ENCODE data around the gene FAIM2. TPM values are rescaled to one million over a fixed set of nuclear protein-coding genes. Genes with fewer than 3 reads are reported as not detected.

The FAIM2 gene
- total and polyA plus RNA-seq, 11 donors, result 0.33 to 15.0 (median 5.0) TPM

DNA sequence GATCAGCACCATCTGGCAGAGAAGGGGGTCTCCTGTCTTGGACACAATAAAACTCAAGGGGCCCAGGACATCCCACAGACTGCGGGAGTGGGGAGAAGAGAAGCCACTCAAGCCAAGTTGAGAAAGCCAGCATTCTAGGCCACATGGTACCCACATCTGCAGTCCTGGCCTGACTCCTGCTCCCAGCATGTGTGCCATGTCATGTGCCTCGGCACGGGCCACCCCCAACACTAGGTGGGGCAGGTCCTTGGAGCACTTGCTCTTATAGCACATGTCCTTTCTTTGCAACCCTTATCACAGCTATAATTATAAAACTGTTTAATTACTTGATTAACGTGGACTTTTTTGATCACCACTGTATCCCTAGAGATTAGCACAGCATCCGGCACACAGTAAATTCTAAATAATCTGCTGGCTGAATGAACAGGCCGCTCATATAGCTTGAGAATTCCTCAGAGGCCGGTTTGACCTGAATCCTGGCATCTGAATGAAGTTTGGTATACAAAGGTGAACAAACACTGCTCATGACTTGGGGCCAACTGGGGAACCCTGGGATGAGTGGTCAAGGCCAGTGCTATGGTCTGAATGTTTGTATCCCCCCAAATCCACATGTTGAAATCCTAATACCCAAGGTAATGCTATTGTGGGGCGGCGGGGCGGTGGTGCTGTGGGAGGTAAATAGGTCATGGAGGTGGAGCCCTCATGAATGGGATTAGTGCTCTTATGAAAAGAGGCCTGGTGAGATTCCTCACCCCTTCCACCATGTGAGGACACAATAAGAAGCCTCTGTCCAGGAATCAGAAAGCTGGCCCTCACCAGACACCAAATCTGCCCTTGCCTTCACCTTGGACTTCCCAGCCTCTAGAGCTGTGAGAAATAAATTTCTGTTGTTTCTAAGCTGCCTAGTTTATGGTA, 82.1 kb downstream of the FAIM2 start:
- peaks cover 13 to 74% (median 65%) of the 10 kb centered on the region in 12 donors for H3K4me1 ChIP-seq
- TF ChIP-seq, protein P1, sequence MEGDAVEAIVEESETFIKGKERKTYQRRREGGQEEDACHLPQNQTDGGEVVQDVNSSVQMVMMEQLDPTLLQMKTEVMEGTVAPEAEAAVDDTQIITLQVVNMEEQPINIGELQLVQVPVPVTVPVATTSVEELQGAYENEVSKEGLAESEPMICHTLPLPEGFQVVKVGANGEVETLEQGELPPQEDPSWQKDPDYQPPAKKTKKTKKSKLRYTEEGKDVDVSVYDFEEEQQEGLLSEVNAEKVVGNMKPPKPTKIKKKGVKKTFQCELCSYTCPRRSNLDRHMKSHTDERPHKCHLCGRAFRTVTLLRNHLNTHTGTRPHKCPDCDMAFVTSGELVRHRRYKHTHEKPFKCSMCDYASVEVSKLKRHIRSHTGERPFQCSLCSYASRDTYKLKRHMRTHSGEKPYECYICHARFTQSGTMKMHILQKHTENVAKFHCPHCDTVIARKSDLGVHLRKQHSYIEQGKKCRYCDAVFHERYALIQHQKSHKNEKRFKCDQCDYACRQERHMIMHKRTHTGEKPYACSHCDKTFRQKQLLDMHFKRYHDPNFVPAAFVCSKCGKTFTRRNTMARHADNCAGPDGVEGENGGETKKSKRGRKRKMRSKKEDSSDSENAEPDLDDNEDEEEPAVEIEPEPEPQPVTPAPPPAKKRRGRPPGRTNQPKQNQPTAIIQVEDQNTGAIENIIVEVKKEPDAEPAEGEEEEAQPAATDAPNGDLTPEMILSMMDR (IDR thresholded peaks at IDR 0.05), result no peak
- no peak for TF ChIP-seq POLR2A (IDR thresholded peaks at IDR 0.05)
- H3K27ac ChIP-seq, result peak overlapping the region in 7 of 12 donors; percentile 21 to 60 (median 39)
- 59 to 67% (median 63%) methylated on average over 10 of the region's 10 CpGs for WGBS, 4 donors
- no peak overlapping the region for H3K4me3 ChIP-seq
- peak in 1 of 4 donors; percentile 35 for ATAC-seq
- intact Hi-C loops (cut with DNase I), result loop anchor here in 1 of 10 donors (5.0 kb wide), 1 partner anchor 39 kb away; no protein-coding TSS in a partner anchor
- no peaks in the 10 kb centered on the region for H3K27me3 ChIP-seq
- peaks cover 0 to 8% (median 0%) of the 10 kb centered on the region in 9 donors for H3K36me3 ChIP-seq
- no peaks in the 10 kb centered on the region for H3K9me3 ChIP-seq
- DNase-seq, result no peak

DNA sequence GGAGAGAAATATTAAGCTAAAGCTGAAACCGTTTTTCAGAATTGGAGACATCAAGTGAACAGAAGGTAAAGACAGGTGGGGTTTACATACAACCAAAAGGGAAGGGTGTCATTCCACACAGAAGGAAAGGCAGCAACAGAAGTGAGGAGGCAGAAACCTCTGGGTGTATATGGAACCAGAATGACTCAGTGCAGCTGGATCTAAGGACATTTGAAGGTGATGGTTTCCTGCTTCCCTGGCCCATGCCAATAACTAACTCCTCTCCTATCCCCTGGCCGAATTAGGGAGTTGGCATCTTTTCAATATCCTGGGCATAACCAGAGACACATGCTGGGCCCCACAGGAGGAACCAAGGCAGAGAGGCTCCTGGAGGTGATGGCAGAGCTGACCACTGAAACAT, 83.9 kb downstream of the FAIM2 start:
- Histone ChIP-seq H3K36me3 (peaks cover 0 to 14% (median 0%) of the 10 kb centered on the region in 9 donors), H3K9me3 (no peaks in the 10 kb centered on the region), H3K4me1 (peaks cover 7 to 65% (median 52%) of the 10 kb centered on the region in 12 donors), H3K27ac (peak overlapping the region in 5 of 12 donors; percentile 15 to 47 (median 18)), H3K4me3 (no peak overlapping the region), H3K27me3 (no peaks in the 10 kb centered on the region)
- ATAC-seq, result peak in 2 of 4 donors; percentile 12 to 56
- intact Hi-C loops (cut with DNase I), result loop anchor here in 1 of 10 donors (5.0 kb wide), 1 partner anchor 37 kb away; no protein-coding TSS in a partner anchor
- 44 to 53% (median 50%) methylated on average over 2 of the region's 2 CpGs for WGBS, 4 donors
- TF ChIP-seq, protein P1 (IDR thresholded peaks at IDR 0.05), result no peak
- TF ChIP-seq POLR2A (IDR thresholded peaks at IDR 0.05), result no peak
- no peak for DNase-seq

DNA sequence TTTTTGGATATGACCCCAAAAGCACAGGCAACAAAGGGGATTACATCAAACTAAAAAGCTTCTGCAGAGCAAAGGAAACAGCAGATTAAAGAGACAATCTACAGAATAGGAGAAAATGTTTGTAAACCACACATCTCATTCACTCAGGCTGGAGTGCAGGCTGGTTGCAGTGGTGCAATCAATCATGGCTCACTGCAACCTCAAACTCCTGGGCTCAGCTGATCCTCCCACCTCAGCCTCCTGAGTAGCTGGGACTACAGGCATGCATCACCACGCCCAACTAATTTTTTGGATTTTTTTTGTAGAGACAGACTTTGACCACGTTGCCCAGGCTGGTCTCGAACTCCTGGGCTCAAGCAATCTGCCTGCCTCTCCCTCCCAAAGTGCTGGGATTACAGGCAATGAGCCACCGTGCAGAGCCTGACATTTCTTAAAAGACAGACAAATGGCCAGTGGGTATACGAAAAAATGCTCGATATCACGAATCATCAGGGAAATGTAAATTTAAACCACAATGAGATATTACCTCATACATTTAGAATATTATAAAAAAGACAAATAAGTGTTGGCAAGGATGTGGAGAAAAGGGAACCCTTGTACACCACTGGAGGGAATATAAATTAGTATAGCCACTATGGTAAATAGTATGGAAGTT, 85.3 kb downstream of the FAIM2 start:
- Histone ChIP-seq H3K4me3 (no peak overlapping the region), H3K36me3 (peaks cover 0 to 14% (median 0%) of the 10 kb centered on the region in 9 donors), H3K4me1 (peaks cover 7 to 51% (median 40%) of the 10 kb centered on the region in 12 donors), H3K27ac (no peak overlapping the region), H3K9me3 (no peaks in the 10 kb centered on the region), H3K27me3 (no peaks in the 10 kb centered on the region)
- DNase-seq (no peak), ATAC-seq (no peak)
- 75 to 81% (median 79%) methylated on average over 7 of the region's 7 CpGs for WGBS, 4 donors
- TF ChIP-seq POLR2A (IDR thresholded peaks at IDR 0.05), result no peak
- TF ChIP-seq, protein P1 (IDR thresholded peaks at IDR 0.05), result no peak
- intact Hi-C loops (cut with DNase I), result no loop called here

Other genes starting within 250 kb of the FAIM2 start
- gene FMNL3, start 196.5 kb downstream of the FAIM2 start, total RNA-seq, result 10 to 100 TPM in 7 of 9 donors, 1 to 10 TPM in 2; 8.7 to 33.9 (median 14.3) TPM
- 1 to 10 TPM; 5.9 to 7.8 TPM for gene FMNL3, start 196.5 kb downstream of the FAIM2 start, polyA plus RNA-seq
- 100 to 1,000 TPM; 203 to 376 (median 252) TPM for gene TMBIM6, start 162.3 kb downstream of the FAIM2 start, total RNA-seq
- gene TMBIM6, start 162.3 kb downstream of the FAIM2 start, polyA plus RNA-seq, result 100 to 1,000 TPM; 105 to 285 TPM
- gene NCKAP5L, start 75.5 kb downstream of the FAIM2 start, total RNA-seq, result 10 to 100 TPM; 14.1 to 35.0 (median 25.0) TPM
- gene NCKAP5L, start 75.5 kb downstream of the FAIM2 start, polyA plus RNA-seq, result 10 to 100 TPM; 19.4 to 27.7 TPM
- gene BCDIN3D, start 60.8 kb downstream of the FAIM2 start, total RNA-seq, result 1 to 10 TPM; 1.7 to 3.9 (median 2.4) TPM
- 1 to 10 TPM; 1.6 to 2.2 TPM for gene BCDIN3D, start 60.8 kb downstream of the FAIM2 start, polyA plus RNA-seq
- gene AQP2, start 46.8 kb upstream of the FAIM2 start, total RNA-seq, result not detected
- gene AQP2, start 46.8 kb upstream of the FAIM2 start, polyA plus RNA-seq, result not detected
- under 1 TPM in 5 of 9 donors, not detected in 4; 0.20 to 0.63 (median 0.44) TPM for gene AQP5, start 58.0 kb upstream of the FAIM2 start, total RNA-seq
- under 1 TPM; 0.61 to 0.78 TPM for gene AQP5, start 58.0 kb upstream of the FAIM2 start, polyA plus RNA-seq
- gene AQP6, start 69.0 kb upstream of the FAIM2 start, total RNA-seq, result not detected
- gene AQP6, start 69.0 kb upstream of the FAIM2 start, polyA plus RNA-seq, result under 1 TPM; 0.04 TPM
- 10 to 100 TPM in 1 of 9 donors, 1 to 10 TPM in 8; 1.9 to 17.8 (median 5.2) TPM for gene RACGAP1, start 121.6 kb upstream of the FAIM2 start, total RNA-seq
- gene RACGAP1, start 121.6 kb upstream of the FAIM2 start, polyA plus RNA-seq, result 1 to 10 TPM in 1 of 2 donors, under 1 TPM in 1; 0.91 to 5.8 TPM
- gene ASIC1, start 153.7 kb upstream of the FAIM2 start, total RNA-seq, result 1 to 10 TPM in 4 of 9 donors, under 1 TPM in 5; 0.31 to 1.8 (median 0.87) TPM
- gene ASIC1, start 153.7 kb upstream of the FAIM2 start, polyA plus RNA-seq, result under 1 TPM; 0.38 to 0.71 TPM
- gene SMARCD1, start 181.4 kb upstream of the FAIM2 start, total RNA-seq, result 10 to 100 TPM; 13.6 to 35.7 (median 22.0) TPM
- gene SMARCD1, start 181.4 kb upstream of the FAIM2 start, polyA plus RNA-seq, result 10 to 100 TPM in 1 of 2 donors, 1 to 10 TPM in 1; 8.5 to 19.3 TPM
- gene GPD1, start 200.1 kb upstream of the FAIM2 start, total RNA-seq, result 10 to 100 TPM in 4 of 9 donors, 1 to 10 TPM in 5; 7.4 to 75.8 (median 9.7) TPM
- gene GPD1, start 200.1 kb upstream of the FAIM2 start, polyA plus RNA-seq, result 10 to 100 TPM in 1 of 2 donors, 1 to 10 TPM in 1; 10.0 to 18.1 TPM
- gene COX14, start 208.3 kb upstream of the FAIM2 start, total RNA-seq, result 100 to 1,000 TPM; 134 to 217 (median 154) TPM
- gene COX14, start 208.3 kb upstream of the FAIM2 start, polyA plus RNA-seq, result 100 to 1,000 TPM; 172 to 178 TPM

Data from heart left ventricle (tissue), 16 donors.